Limb (tissue), 2 donors: Measurements from ENCODE around the gene ZGPAT.
"Not testable (repeated sequence)": the region's sequence is repeated elsewhere in the genome, so short reads cannot be mapped to it uniquely, and the experiment has no call there.

Experiments used
- DNase-seq, 2 donors: peaks; one replicate each; pipeline ENCODE4 v3.0.0-alpha.2; 2016; ENCODE audit errors: extremely low spot score in 2 of 2

Gene ZGPAT

DNA sequence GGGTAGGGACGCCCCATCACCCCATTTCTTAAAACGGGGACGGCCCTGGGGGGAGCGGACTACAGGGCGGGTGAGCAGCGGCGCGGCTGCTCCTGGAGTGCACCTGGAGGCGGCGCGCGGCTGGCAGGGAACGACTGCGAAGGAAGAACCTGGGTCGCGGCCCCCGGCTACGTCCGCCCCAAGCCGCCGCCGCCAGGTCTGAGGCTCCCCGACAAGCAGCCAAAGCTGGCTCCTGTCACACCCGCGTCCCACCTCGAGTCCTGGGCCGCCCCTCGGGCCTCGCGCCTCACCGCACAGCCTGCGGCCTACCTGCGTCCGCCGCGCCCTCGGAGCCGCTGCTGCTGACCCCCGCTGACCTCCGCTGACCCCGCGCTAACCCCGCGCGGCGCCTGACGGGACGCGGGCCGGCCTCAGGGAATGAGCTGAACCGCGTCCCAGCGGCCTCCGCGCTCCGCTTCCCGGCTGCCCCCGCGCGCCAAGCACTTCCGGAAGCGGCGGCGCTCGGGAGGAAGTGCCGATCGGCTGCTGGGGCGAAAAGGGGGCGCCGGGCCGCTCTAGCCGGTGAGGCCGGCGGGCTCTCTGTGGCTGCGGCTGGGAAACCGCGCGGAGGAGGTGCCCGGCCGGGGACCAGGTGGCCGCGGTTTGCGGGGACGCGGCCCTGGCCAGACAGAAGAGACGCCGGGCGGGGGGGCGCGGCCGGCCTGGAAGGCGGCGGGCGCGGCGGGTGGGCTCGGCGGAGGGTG, at the start of gene ZGPAT, which contains the start of gene ARFRP1:
Gene ZGPAT, plus strand, starts transcription at position 482 of the 743 bp plus-strand sequence. CDS start 542 bp downstream, outside the sequence.
Gene ARFRP1, minus strand, starts transcription at position 419 of the 743 bp plus-strand sequence. CDS start 885 bp downstream, outside the sequence.
- DNase-seq = peak; percentile 83 to 93

DNA sequence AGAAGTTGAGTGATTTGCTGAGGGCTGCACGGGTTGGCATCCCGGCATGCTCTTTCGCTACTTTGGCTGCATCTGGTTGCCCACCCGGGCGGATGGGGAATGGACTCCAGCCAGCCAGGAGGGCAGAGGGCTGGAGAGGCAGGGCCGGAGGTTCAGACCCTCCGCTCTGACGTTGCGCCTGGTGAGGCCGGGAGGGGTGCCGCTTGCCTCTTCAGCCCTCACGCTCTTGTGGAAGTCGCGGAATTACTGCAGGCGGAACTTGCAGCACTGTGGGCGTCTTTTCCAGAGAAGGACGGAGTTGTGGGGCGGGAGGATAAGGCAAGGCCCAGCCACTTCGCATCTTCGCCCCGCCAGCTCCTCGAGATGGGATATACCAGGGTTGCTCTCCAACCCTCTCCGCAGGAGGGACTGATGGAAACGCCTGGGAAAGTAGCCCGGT, 49.1 kb upstream of the ZGPAT start:
- no peak for DNase-seq

- no peak for DNase-seq
Observed at GRCh38 chr20:63659370-63659769, 48.5 kb upstream of the ZGPAT start.

DNA sequence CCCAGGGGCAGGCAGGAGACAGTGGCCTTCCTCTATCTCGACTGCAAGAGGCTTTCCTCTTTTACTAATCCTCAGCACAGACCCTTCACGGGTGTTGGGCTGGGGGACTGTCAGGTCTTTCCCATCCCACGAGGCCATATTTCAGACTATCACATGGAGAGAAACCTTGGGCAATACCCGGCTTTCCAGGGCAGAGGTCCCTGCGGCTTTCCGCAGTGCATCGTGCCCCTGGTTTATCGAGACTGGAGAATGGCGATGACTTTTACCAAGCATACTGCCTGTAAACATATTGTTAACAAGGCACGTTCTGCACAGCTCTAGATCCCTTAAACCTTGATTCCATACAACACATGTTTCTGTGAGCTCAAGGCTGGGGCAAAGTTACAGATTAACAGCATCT, 47.7 kb upstream of the ZGPAT start:
- not testable (repeated sequence) for DNase-seq

- DNase-seq = no peak
Observed at GRCh38 chr20:63660622-63661021, 47.2 kb upstream of the ZGPAT start.

GRCh38 chr20:63661108-63661507, 46.7 kb upstream of the ZGPAT start:
- no peak for DNase-seq

GRCh38 chr20:63661959-63662812, 45.7 kb upstream of the ZGPAT start:
- no peak for DNase-seq

DNA sequence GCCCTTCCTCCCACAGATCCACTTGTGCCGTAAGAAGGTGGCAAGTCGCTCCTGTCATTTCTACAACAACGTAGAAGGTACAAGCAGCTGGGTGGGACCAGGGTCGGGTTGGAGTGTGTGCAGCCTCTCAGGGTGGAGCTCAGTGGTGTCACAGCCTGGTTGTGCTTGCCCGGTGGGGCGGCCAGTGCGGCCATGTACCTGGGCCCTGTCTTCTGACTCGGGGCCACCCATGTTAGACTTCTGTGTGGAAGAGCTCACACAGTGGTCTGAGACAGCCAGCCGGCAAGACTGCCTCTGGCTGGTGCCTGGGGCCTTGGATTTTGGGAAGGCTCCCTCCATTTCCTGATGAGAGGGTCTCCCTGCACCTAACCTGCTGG, 45.0 kb upstream of the ZGPAT start:
- no peak for DNase-seq

DNA sequence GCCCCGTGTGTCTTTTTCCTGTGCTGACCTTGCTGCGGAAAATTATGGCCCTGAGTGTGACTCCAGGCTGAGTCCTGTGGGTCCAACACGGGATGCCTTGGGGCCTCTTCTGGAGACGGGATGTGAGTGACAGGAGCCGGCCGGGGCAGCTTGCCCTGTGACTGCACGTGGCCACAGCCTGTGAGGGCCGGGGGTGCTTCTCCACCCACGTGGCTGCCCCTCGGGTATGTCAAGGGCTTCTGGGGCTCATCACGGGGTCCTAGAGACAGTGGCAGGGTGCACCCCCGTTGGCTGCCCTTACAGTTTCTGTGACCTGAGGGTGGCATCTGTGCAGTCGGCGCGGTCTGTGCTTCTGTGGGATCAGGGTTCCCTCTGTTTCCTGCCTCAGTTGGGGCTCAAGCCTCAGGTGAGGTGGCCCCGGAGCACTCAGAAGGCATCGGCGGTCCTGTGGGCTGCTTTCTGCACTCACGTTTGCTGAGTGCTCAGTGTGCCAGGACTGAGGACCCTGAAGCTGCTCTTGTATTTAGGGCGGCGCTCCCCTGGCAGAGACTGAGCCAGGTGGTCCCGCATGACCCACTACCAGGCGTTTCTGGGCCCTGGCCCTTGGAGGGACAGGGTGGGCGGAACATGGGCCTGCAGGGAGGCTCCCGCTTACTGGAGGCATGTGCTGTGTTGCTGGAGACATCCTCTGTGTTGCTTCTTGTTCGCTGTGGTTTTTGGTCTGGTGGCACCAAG, 44.3 kb upstream of the ZGPAT start:
- DNase-seq = no peak

GRCh38 chr20:63664143-63664851, 43.5 kb upstream of the ZGPAT start:
- no peak for DNase-seq

DNA sequence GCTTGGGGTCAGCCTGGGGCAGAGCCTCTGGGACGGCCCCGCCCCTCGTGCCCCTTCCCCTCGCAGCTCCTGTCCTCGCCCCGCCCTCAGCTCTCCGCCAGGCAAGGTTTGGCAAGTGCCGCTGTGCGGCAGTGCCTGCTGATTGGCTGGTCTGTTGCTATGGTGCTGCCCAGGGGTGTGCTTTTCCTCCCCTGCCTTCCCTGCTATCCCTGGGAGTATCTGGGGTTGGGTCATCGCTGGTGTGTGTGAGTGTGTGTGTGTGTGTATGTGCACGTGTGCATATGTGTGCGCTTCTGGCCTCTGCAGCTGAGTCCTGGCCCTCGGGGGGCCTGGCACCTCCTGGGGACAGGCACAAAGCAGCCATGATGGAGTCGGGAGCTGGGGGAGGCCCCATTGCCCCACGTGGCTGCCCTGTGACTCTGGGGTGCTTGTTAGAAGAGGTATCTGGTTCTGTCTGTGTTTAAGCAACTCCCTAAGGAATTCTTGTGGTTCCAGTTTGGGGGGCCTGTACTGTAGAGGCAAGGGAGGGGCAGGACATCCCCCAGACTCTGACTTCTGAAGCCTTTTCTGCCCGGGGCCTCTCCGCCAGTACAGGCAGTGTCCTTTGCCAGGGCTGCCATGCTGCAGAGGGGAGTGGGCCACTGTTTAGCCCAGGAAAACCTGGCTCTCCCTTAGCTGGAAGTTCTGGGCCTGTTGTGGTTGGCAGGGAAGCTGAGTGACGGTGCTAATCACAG, 42.8 kb upstream of the ZGPAT start:
- DNase-seq = no peak

DNA sequence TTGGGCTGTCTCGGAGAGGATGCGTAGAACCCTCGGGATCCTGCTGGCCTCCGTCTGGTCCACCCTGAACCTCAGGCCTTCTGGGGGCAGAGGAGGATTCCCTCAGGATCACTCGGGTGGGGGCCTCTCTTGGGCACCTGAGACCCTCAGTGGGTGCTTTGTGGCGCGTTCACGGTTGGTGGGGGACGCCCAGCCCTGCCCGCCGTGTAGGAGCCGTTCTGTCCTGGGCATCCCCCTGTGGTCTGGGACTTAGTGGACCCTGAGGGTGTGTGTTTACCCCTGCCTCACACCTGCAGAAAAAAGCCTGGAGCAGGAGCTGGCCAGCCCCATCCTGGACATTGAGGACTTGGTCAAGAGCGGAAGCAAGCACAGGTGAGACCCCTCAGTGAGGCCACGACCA, 42.1 kb upstream of the ZGPAT start:
- DNase-seq = no peak

DNA sequence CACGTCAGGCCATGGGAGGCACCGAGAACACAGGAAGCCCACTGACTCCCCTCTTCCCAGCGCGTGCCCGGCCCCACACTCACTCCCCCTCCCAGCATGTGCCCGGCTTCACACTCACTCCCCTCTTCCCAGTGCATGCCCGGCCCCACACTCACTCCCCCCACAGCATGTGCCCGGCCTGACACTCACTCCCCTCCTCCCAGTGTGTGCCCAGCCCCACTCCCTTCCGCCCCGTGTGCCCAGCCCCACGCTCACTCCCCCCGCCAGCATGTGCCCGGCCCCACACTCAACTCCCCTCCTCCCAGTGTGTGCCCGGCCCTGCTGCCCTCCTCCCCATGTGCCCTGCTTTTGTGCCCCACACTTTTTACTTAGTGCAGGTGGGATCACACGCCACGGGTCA, 40.0 kb upstream of the ZGPAT start:
- DNase-seq = no peak

DNA sequence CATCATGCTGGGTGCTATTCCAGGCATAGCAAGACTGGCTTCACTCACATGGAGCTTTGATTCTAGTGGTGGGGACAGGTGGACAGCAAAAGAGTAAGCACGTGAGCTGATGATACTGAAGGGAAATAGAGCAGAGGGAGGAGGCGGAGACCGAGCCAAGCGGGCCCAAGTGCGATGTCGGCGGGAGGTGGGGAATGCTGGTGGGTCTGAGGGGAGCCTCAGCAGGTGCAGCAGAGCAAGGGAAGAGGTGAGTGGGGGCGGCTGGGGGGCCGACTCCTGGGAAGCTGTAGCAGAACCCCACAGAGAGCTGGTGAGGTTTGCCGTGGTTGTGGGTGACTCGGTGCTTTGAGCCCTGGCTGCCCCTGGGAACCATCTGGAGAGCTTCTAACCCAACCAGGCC, 39.5 kb upstream of the ZGPAT start:
- DNase-seq = no peak

GRCh38 chr20:63671695-63672094, 36.1 kb upstream of the ZGPAT start:
- DNase-seq = not testable (repeated sequence)

GRCh38 chr20:63672666-63673065, 35.2 kb upstream of the ZGPAT start:
- no peak for DNase-seq

GRCh38 chr20:63673951-63674350, 33.9 kb upstream of the ZGPAT start:
- no peak for DNase-seq

- no peak for DNase-seq
Observed at GRCh38 chr20:63675681-63676368, 32.0 kb upstream of the ZGPAT start.

DNA sequence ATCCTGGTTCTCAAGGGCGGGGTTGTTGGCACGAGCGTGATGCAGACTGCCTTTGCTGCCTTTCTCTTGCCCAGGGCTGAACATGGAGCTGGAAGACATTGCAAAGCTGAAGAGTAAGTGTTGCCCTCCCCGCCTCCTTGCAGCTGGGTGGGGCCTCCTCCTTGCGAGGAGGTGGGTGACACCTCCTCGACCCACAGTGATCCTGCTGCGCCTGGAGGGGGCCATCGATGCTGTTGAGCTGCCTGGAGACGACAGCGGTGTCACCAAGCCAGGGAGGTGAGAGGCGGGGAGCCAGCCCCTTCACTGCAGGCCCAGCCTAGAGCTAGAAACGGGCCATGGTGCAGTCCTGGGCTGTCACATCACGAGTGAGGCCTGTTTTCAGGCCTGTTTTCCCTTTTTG, 29.8 kb upstream of the ZGPAT start:
- DNase-seq = no peak
